Ishikawa (cell line): ENCODE results near the gene ZNF429.

Experiments
- CEBPB ChIP-seq: IDR thresholded peaks from 2 replicates; pipeline ENCODE4 v1.6.1; 2012
- CREB1 ChIP-seq: IDR thresholded peaks from 2 replicates; pipeline ENCODE4 v1.6.1; 2012; ENCODE audit warnings: low read depth
- EGR1 ChIP-seq: IDR thresholded peaks from 2 replicates; pipeline ENCODE4 v1.6.1; 2012
- EP300 ChIP-seq: IDR thresholded peaks from 2 replicates; pipeline ENCODE4 v1.6.1; 2012; ENCODE audit warnings: borderline replicate concordance
- FOXM1 ChIP-seq: IDR thresholded peaks from 2 replicates; pipeline ENCODE4 v1.6.1; 2012; ENCODE audit warnings: low read depth, borderline replicate concordance
- MAX ChIP-seq: IDR thresholded peaks from 2 replicates; pipeline ENCODE4 v1.6.1; 2012
- NFIC ChIP-seq: IDR thresholded peaks from 2 replicates; pipeline ENCODE4 v1.6.1; 2012
- RAD21 ChIP-seq: IDR thresholded peaks from 2 replicates; pipeline ENCODE4 v1.6.1; 2012; ENCODE audit warnings: low read depth
- REST ChIP-seq: IDR thresholded peaks from 2 replicates; pipeline ENCODE4 v1.6.1; 2012; ENCODE audit warnings: low read depth, mild to moderate bottlenecking
- TAF1 ChIP-seq: IDR thresholded peaks from 2 replicates; pipeline ENCODE4 v1.6.1; 2012; ENCODE audit warnings: low read depth, mild to moderate bottlenecking
- TCF12 ChIP-seq: IDR thresholded peaks from 2 replicates; pipeline ENCODE4 v1.6.1; 2012; ENCODE audit warnings: low read depth
- TEAD4 ChIP-seq: IDR thresholded peaks from 2 replicates; pipeline ENCODE4 v1.6.1; 2012
- USF1 ChIP-seq: IDR thresholded peaks from 2 replicates; pipeline ENCODE4 v1.6.1; 2012
- YY1 ChIP-seq: IDR thresholded peaks from 2 replicates; pipeline ENCODE4 v1.6.1; 2012; ENCODE audit warnings: low read depth
- ZBTB7A ChIP-seq: IDR thresholded peaks from 2 replicates; pipeline ENCODE4 v1.6.1; 2012; ENCODE audit warnings: low read depth

The ZNF429 gene

GRCh38 chr19:21593008-21593481, 87.6 kb downstream of the ZNF429 start:
- TF ChIP-seq NFIC (no peak), TCF12 (no peak), CEBPB (no peak), EP300 (no peak), TEAD4 (no peak), YY1 (no peak), EGR1 (no peak), USF1 (no peak), FOXM1 (no peak), RAD21 (no peak), TAF1 (no peak), MAX (no peak), REST (no peak), CREB1 (no peak), ZBTB7A (no peak)

- TF ChIP-seq EGR1 (no peak), ZBTB7A (no peak), NFIC (no peak), TEAD4 (no peak), EP300 (no peak), FOXM1 (no peak)
Measured at GRCh38 chr19:21593502-21593901, 88.1 kb downstream of the ZNF429 start.

GRCh38 chr19:21593934-21594820, 88.8 kb downstream of the ZNF429 start:
- no peak for TF ChIP-seq REST
- TF ChIP-seq EGR1: no peak
- no peak for TF ChIP-seq TAF1
- TF ChIP-seq RAD21: no peak
- TF ChIP-seq TEAD4: no peak

- TF ChIP-seq RAD21: no peak
- TF ChIP-seq EP300: no peak
- TF ChIP-seq FOXM1: no peak
- no peak for TF ChIP-seq EGR1
- no peak for TF ChIP-seq CEBPB
- no peak for TF ChIP-seq NFIC
- no peak for TF ChIP-seq TEAD4
- TF ChIP-seq TCF12: no peak
- TF ChIP-seq MAX: no peak
- TF ChIP-seq TAF1: no peak
- no peak for TF ChIP-seq YY1
- no peak for TF ChIP-seq REST
- no peak for TF ChIP-seq USF1
- TF ChIP-seq CREB1: no peak
- no peak for TF ChIP-seq ZBTB7A
Measured at GRCh38 chr19:21595185-21595584, 89.8 kb downstream of the ZNF429 start.
